CD14-positive monocyte (primary cell): ENCODE results near the gene TLCD5. TPM values are rescaled to one million over a fixed set of nuclear protein-coding genes. Genes with fewer than 3 reads are reported as not detected.

Experiments
- DNase-seq, 3 donors: peaks; one replicate each; pipeline ENCODE4 v3.0.0-alpha.2; 2011 to 2022
- H2AFZ ChIP-seq: 2 replicates; pipeline ENCODE4 v1.6.0; 2012; ENCODE audit warnings: mild to moderate bottlenecking, low read depth, low read length, inconsistent platforms; ENCODE audit not compliant: insufficient read depth, poor library complexity, severe bottlenecking
- H3K27ac ChIP-seq, 2 donors: 1 replicate in 1 of 2; 2 replicates in 1 of 2; pipeline ENCODE4 v1.5.1; 2012 to 2013; ENCODE audit warnings: low read length in 2 of 2, control low read depth in 1 of 2, inconsistent platforms in 1 of 2, low read depth in 1 of 2, mild to moderate bottlenecking in 1 of 2
- H3K27me3 ChIP-seq, 2 donors: one replicate each; pipeline versions ENCODE4 v1.6.0 to v1.6.1; 2011 to 2013; ENCODE audit warnings: low read length in 2 of 2; ENCODE audit not compliant: control insufficient read depth in 2 of 2, insufficient read depth in 2 of 2
- H3K36me3 ChIP-seq, 2 donors: replicated peaks in 1 of 2; 1 replicate in 1 of 2; 2 replicates in 1 of 2; pipeline versions ENCODE4 v1.5.1 to v1.6.1; 2012 to 2013; ENCODE audit warnings: low read length in 2 of 2, control low read depth in 1 of 2, inconsistent platforms in 1 of 2, mild to moderate bottlenecking in 1 of 2; ENCODE audit not compliant: insufficient read depth in 2 of 2, control insufficient read depth in 1 of 2
- H3K4me1 ChIP-seq, 2 donors: 1 replicate in 1 of 2; 2 replicates in 1 of 2; pipeline versions ENCODE4 v1.5.1 to v1.6.1; 2012 to 2013; ENCODE audit warnings: low read length in 2 of 2, control low read depth in 1 of 2, inconsistent platforms in 1 of 2, mild to moderate bottlenecking in 1 of 2, moderate library complexity in 1 of 2; ENCODE audit not compliant: insufficient read depth in 2 of 2, control insufficient read depth in 1 of 2
- H3K4me2 ChIP-seq: replicated peaks from 2 replicates; pipeline ENCODE3; 2012; ENCODE audit warnings: low read length, moderate library complexity, mild to moderate bottlenecking; ENCODE audit not compliant: poor library complexity, severe bottlenecking; ENCODE audit errors: extremely low read depth
- H3K4me3 ChIP-seq, 3 experiments: fragments of 200-600 bp in 1 of 3; sonication (generic) in 1 of 3; replicated peaks in 1 of 3; 1 replicate in 2 of 3; 2 replicates in 1 of 3; pipeline ENCODE4 v1.5.1; 2011 to 2013; ENCODE audit warnings: low read length in 3 of 3, mild to moderate bottlenecking in 3 of 3, control low read depth in 2 of 3, low read depth in 2 of 3, inconsistent platforms in 1 of 3, moderate library complexity in 1 of 3
- H3K79me2 ChIP-seq: 2 replicates; pipeline ENCODE4 v1.6.0; 2012; ENCODE audit warnings: mild to moderate bottlenecking, control low read depth, inconsistent platforms, low read length, moderate library complexity; ENCODE audit not compliant: insufficient read depth
- H3K9ac ChIP-seq: 2 replicates; pipeline ENCODE4 v1.6.0; 2017; ENCODE audit warnings: low read length, mild to moderate bottlenecking; ENCODE audit not compliant: insufficient read depth, poor library complexity, severe bottlenecking
- H3K9me3 ChIP-seq, 2 donors: replicated peaks in 1 of 2; 1 replicate in 1 of 2; 2 replicates in 1 of 2; pipeline versions ENCODE4 v1.5.1 to v1.6.1; 2012 to 2013; ENCODE audit warnings: low read length in 2 of 2, control low read depth in 1 of 2; ENCODE audit not compliant: control insufficient read depth in 1 of 2, insufficient read depth in 1 of 2
- H4K20me1 ChIP-seq: 2 replicates; pipeline ENCODE4 v1.6.0; 2012; ENCODE audit warnings: mild to moderate bottlenecking, low read length, control low read depth, moderate library complexity; ENCODE audit not compliant: insufficient read depth
- H3K27ac Mint-ChIP-seq, 7 donors: one replicate each; pipeline ENCODE4 v1.8.0; 2020; ENCODE audit warnings: mild to moderate bottlenecking in 7 of 7, mixed read lengths in 7 of 7, moderate library complexity in 6 of 7, inconsistent platforms in 2 of 7
- H3K27me3 Mint-ChIP-seq, 3 donors: one replicate each; pipeline ENCODE4 v1.8.0; 2021 to 2022; ENCODE audit warnings: low read depth in 3 of 3, mild to moderate bottlenecking in 3 of 3, mixed read lengths in 3 of 3, moderate library complexity in 3 of 3, inconsistent platforms in 1 of 3
- H3K36me3 Mint-ChIP-seq, 2 donors: one replicate each; pipeline ENCODE4 v1.8.0; 2020; ENCODE audit warnings: mixed read lengths in 2 of 2, inconsistent platforms in 1 of 2, mild to moderate bottlenecking in 1 of 2
- H3K4me1 Mint-ChIP-seq: one replicate; pipeline ENCODE4 v1.8.0; 2020; ENCODE audit warnings: mild to moderate bottlenecking, mixed read lengths
- H3K4me3 Mint-ChIP-seq, 2 donors: one replicate each; pipeline ENCODE4 v1.8.0; 2020; ENCODE audit warnings: mild to moderate bottlenecking in 2 of 2, mixed read lengths in 2 of 2, moderate library complexity in 1 of 2
- H3K9me3 Mint-ChIP-seq, 7 donors: one replicate each; pipeline ENCODE4 v1.8.0; 2020 to 2022; ENCODE audit warnings: mixed read lengths in 7 of 7, mild to moderate bottlenecking in 6 of 7, moderate library complexity in 6 of 7, inconsistent platforms in 2 of 7
- WGBS: methylation state at CpG from one replicate; pipeline ENCODE4 v1.1.5; 2013; ENCODE audit warnings: missing lambda C conversion rate; ENCODE audit not compliant: insufficient coverage; 5-methylcytosine and 5-hydroxymethylcytosine counted together
- intact Hi-C, 2 donors: fragments of 100-400 bp; cut with micrococcal nuclease; formaldehyde crosslinking; loops; one replicate each; pipeline versions ENCODE4 v1.15.0 to v1.15.1; 2023
- polyA plus RNA-seq, 3 donors: library from polyadenylated mRNA; depleted of rRNA in 1 of 3; unstranded in 2 of 3; stranded (reverse) in 1 of 3; fragments of 300-500 nt in 2 of 3; fragments of >200 nt in 1 of 3; fragmentation: Illumina TruSeq in 2 of 3; gene quantifications; 1 replicate in 2 of 3; 2 replicates in 1 of 3; pipeline ENCODE4 v1.2.3, GENCODE V29; 2012 to 2021
- TF ChIP-seq, protein P1 (sequence below): fragments of 200-600 bp; IDR thresholded peaks from one replicate; pipeline ENCODE4 v1.8.0; 2022; ENCODE audit warnings: antibody characterized with exemption, mild to moderate bottlenecking

Gene TLCD5
- polyA plus RNA-seq, 3 donors, result not detected

DNA sequence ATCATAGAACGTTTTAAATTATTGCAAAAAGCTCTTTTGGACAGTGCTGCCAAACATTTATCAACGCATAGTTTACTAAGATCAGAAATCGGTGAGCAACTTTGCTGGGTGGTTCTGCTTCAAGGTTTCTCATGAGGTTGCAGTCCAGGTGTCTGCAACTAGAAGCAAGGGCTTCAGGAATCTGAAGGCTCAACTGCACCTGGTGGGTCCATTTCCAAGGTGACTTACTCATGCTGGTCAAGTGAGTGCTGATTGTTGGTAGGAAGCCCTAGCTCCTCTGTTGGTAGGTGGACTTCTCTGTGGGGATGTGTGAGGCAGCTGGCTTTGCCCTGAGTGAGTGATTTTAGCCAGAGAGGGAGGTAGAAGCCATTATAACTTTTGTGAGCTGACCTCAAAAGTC lies 33.6 kb downstream of the TLCD5 start:
- Mint-ChIP-seq H3K4me3 (peak overlapping the region in 1 of 2 donors; percentile 69), H3K4me1 (no peaks in the 10 kb centered on the region), H3K36me3 (peaks cover 0 to 2% of the 10 kb centered on the region in 2 donors), H3K27me3 (peaks cover 84 to 92% (median 85%) of the 10 kb centered on the region in 3 donors), H3K9me3 (peaks cover 0 to 7% (median 0%) of the 10 kb centered on the region in 7 donors), H3K27ac (no peak overlapping the region)
- DNase-seq, result no peak
- intact Hi-C loops, result no loop called here
- Histone ChIP-seq H3K79me2 (no peaks in the 10 kb centered on the region), H4K20me1 (peaks cover 6% of the 10 kb centered on the region), H3K9me3 (peaks cover 0 to 20% of the 10 kb centered on the region in 2 donors), H3K27me3 (peaks cover 90 to 99% of the 10 kb centered on the region in 2 donors), H2AFZ (no peak overlapping the region), H3K27ac (no peak overlapping the region), H3K36me3 (no peaks in the 10 kb centered on the region), H3K4me2 (no peak overlapping the region), H3K4me1 (no peaks in the 10 kb centered on the region), H3K4me3 (no peak overlapping the region), H3K9ac (no peak overlapping the region)
- TF ChIP-seq, protein P1, sequence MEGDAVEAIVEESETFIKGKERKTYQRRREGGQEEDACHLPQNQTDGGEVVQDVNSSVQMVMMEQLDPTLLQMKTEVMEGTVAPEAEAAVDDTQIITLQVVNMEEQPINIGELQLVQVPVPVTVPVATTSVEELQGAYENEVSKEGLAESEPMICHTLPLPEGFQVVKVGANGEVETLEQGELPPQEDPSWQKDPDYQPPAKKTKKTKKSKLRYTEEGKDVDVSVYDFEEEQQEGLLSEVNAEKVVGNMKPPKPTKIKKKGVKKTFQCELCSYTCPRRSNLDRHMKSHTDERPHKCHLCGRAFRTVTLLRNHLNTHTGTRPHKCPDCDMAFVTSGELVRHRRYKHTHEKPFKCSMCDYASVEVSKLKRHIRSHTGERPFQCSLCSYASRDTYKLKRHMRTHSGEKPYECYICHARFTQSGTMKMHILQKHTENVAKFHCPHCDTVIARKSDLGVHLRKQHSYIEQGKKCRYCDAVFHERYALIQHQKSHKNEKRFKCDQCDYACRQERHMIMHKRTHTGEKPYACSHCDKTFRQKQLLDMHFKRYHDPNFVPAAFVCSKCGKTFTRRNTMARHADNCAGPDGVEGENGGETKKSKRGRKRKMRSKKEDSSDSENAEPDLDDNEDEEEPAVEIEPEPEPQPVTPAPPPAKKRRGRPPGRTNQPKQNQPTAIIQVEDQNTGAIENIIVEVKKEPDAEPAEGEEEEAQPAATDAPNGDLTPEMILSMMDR, result no peak
- 95% methylated on average over 3 of the region's 3 CpGs for WGBS

DNA sequence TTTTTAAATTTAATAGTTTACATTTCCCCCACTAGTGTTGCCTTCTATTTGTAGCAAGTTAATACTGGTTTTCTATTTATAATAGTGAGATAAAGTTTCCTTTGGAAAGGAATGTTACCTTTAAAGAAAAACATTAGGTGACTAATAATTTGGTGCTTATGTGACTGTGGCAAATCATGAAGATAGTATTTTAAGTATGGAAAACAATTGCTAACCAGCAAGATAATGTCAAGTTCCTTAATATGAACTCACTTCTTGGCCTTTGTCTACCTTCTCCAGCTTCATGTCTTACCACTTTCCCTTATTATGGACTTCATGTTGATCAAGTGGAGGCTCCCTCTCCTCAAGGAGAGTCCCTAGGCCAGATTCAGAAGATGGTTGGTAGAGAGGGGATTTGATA lies 38.3 kb downstream of the TLCD5 start:
- Histone ChIP-seq H2AFZ (no peak overlapping the region), H3K4me2 (no peak overlapping the region), H3K36me3 (no peaks in the 10 kb centered on the region), H3K9ac (no peak overlapping the region), H4K20me1 (no peaks in the 10 kb centered on the region), H3K4me3 (no peak overlapping the region), H3K9me3 (peaks cover 0 to 15% of the 10 kb centered on the region in 2 donors), H3K27me3 (peaks cover 67 to 92% of the 10 kb centered on the region in 2 donors), H3K27ac (no peak overlapping the region), H3K79me2 (no peaks in the 10 kb centered on the region), H3K4me1 (no peaks in the 10 kb centered on the region)
- Mint-ChIP-seq H3K9me3 (peaks cover 0 to 8% (median 0%) of the 10 kb centered on the region in 7 donors), H3K4me3 (peak overlapping the region in 1 of 2 donors; percentile 26), H3K27me3 (peaks cover 77 to 91% (median 82%) of the 10 kb centered on the region in 3 donors), H3K4me1 (no peaks in the 10 kb centered on the region), H3K36me3 (no peaks in the 10 kb centered on the region), H3K27ac (no peak overlapping the region)
- DNase-seq, result no peak
- intact Hi-C loops, result no loop called here
- TF ChIP-seq, protein P1, result no peak
